GM21390 (cell line): ENCODE data around the gene ERN1.

Experiments used
- ATAC-seq: cut with Tn5 transposase; IDR thresholded peaks from one replicate; pipeline ENCODE4 v1.9.1; 2021; ENCODE audit not compliant: unreplicated experiment

The ERN1 gene

GRCh38 chr17:63993368-63993985 lies 136.5 kb downstream of the ERN1 start:
- ATAC-seq = no peak

GRCh38 chr17:63991611-63992010 lies 138.3 kb downstream of the ERN1 start:
- no peak for ATAC-seq

- no peak for ATAC-seq
These were observed 140.2 kb downstream of the ERN1 start for GRCh38 chr17:63989622-63990345.
